Measurements from ENCODE around the gene FGF7.

DNA sequence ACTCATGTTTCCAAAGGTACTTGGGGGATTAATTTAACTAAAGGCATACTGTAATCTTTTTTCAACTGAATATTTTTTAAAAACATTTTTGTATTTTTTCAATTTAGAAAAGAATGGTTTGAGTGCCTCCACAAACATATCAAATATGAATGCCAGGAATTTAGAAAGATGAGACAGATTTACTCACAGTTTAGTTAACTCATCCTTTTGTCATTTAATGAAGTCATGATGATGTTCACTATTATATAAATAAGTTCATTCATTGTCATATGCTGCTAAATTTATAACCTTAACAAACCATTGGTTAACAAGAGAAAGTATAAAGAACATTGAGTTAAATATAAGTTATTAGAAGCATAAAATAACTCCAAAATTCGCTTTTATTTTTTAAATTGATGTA lies 50.0 kb downstream of the FGF7 start:
- TF ChIP-seq CTCF (IDR thresholded peaks at IDR 0.05) (no peak), POLR2A (IDR thresholded peaks at IDR 0.05) (no peak)

Data from body of pancreas (tissue), 4 donors.